Endothelial cell of umbilical vein (primary cell): ENCODE results near the gene RNPEPL1. TPM values are rescaled to one million over a fixed set of nuclear protein-coding genes. Genes with fewer than 3 reads are reported as not detected.
A peak's percentile ranks its signal among the peaks of the same experiment; 100 is the strongest.

ENCODE experiments used
- BruUV-seq: library from RNA; stranded (reverse); fragments of 400-500 nt; replicated peaks from 2 replicates; lab custom pipeline; 2021; lab: Mats Ljungman, UMichigan
- CTCF ChIA-PET: fragments of 300-600, 350-600 bp; sonication (Branson Sonifier 250); formaldehyde crosslinking; loops from one replicate; lab custom pipeline; 2021; ENCODE audit warnings: antibody characterized with exemption, inconsistent platforms; lab: Charles Lee
- POLR2A ChIA-PET: fragments of 300-600, 350-600 bp; sonication (Branson Sonifier 250); formaldehyde crosslinking; loops from one replicate; lab custom pipeline; 2021; ENCODE audit warnings: antibody characterized with exemption, inconsistent platforms; lab: Charles Lee
- DNase-seq: peaks from one replicate; pipeline ENCODE4 v3.0.0-alpha.2; 2011; ENCODE audit warnings: low read depth, low spot score
- FAIRE-seq: peaks from 2 replicates; lab custom pipeline; 2011; peaks lifted over from hg19 to GRCh38; lab: Jason Lieb, UNC
- H2AFZ ChIP-seq: 2 replicates; pipeline ENCODE4 v1.6.0; 2012; ENCODE audit warnings: low read depth, low read length, control low read depth, inconsistent platforms
- H3K27ac ChIP-seq: 2 replicates; pipeline ENCODE4 v1.5.1; 2011; ENCODE audit warnings: low read depth, mild to moderate bottlenecking, control low read depth, low read length, moderate library complexity; ENCODE audit not compliant: insufficient read depth
- H3K27me3 ChIP-seq, 2 experiments: 2 replicates each; pipeline versions ENCODE4 v1.6.0 to v1.6.1; 2011; ENCODE audit warnings: low read length in 2 of 2, mixed read lengths in 1 of 2; ENCODE audit not compliant: control insufficient read depth in 2 of 2, insufficient read depth in 2 of 2
- H3K36me3 ChIP-seq, 2 experiments: 2 replicates in 1 of 2; 3 replicates in 1 of 2; pipeline ENCODE4 v1.5.1; 2011; ENCODE audit warnings: low read length in 2 of 2, mild to moderate bottlenecking in 1 of 2, moderate library complexity in 1 of 2; ENCODE audit not compliant: control insufficient read depth in 2 of 2, insufficient read depth in 2 of 2; ENCODE audit errors: extremely low read depth in 1 of 2
- H3K4me1 ChIP-seq: 3 replicates; pipeline ENCODE4 v1.5.1; 2011; ENCODE audit warnings: mild to moderate bottlenecking, low read length; ENCODE audit not compliant: control insufficient read depth, insufficient read depth; ENCODE audit errors: extremely low read depth
- H3K4me2 ChIP-seq: 2 replicates; pipeline ENCODE4 v1.6.1; 2011; ENCODE audit warnings: low read length, control low read depth, mixed read lengths; ENCODE audit not compliant: insufficient read depth
- H3K4me3 ChIP-seq, 3 experiments: fragments of 200-600 bp in 1 of 3; sonication (generic), shearing (Covaris generic) in 1 of 3; replicated peaks in 1 of 3; 2 replicates each; pipeline ENCODE4 v1.5.1; 2011 to 2016; ENCODE audit warnings: control low read depth in 3 of 3, low read length in 3 of 3, mild to moderate bottlenecking in 2 of 3, inconsistent platforms in 1 of 3, low read depth in 1 of 3, moderate library complexity in 1 of 3; ENCODE audit not compliant: insufficient read depth in 1 of 3
- H3K79me2 ChIP-seq: 2 replicates; pipeline ENCODE4 v1.6.0; 2012; ENCODE audit warnings: low read length, inconsistent platforms; ENCODE audit not compliant: control insufficient read depth, insufficient read depth
- H3K9ac ChIP-seq: replicated peaks from 2 replicates; pipeline ENCODE3; 2011; ENCODE audit warnings: low read length, control low read depth; ENCODE audit not compliant: insufficient read depth; ENCODE audit errors: extremely low read depth
- H3K9me1 ChIP-seq: replicated peaks from 3 replicates; pipeline ENCODE4 v1.6.0; 2011; ENCODE audit warnings: mild to moderate bottlenecking, low read length; ENCODE audit not compliant: control insufficient read depth, insufficient read depth; ENCODE audit errors: extremely low read depth
- H3K9me3 ChIP-seq: replicated peaks from 2 replicates; pipeline ENCODE4 v1.5.1; 2012; ENCODE audit warnings: low read length, inconsistent platforms; ENCODE audit not compliant: control insufficient read depth, insufficient read depth
- H4K20me1 ChIP-seq: replicated peaks from 2 replicates; pipeline ENCODE3; 2011; ENCODE audit warnings: mild to moderate bottlenecking, low read length; ENCODE audit not compliant: control insufficient read depth, insufficient read depth; ENCODE audit errors: extremely low read depth
- MYC ChIP-seq: IDR thresholded peaks from one replicate; pipeline ENCODE4 v1.6.1; 2011; ENCODE audit warnings: mild to moderate bottlenecking, low read depth, low read length
- POLR2AphosphoS5 ChIP-seq: IDR thresholded peaks from 2 replicates; pipeline ENCODE4 v1.6.1; 2012; ENCODE audit warnings: low read depth, mild to moderate bottlenecking, control low read depth, low read length, moderate library complexity; ENCODE audit not compliant: insufficient read depth
- dilution Hi-C: fragments of 300-500 bp; cut with MboI; formaldehyde crosslinking; loops from one replicate; pipeline ENCODE4 v1.15.0; 2019; ENCODE audit warnings: low sequenced_read_pairs; ENCODE audit not compliant: extremely low pct_ligation_motif_present
- intact Hi-C: fragments of 100-400 bp; cut with micrococcal nuclease; formaldehyde crosslinking; loops from one replicate; pipeline ENCODE4 v1.10.0; 2022
- polyA plus RNA-seq, 4 experiments: library from polyadenylated mRNA; depleted of rRNA in 3 of 4; stranded (reverse) in 3 of 4; unstranded in 1 of 4; fragments of >200 nt; gene quantifications; 2 replicates each; pipeline versions ENCODE4 v1.2.1 to v1.2.3, GENCODE V29; 2011 to 2012; ENCODE audit warnings: missing spikeins in 1 of 4
- total RNA-seq: library from RNA; stranded (reverse); gene quantifications from 2 replicates; pipeline ENCODE4 v1.2.3, GENCODE V29; 2021
- TF ChIP-seq, protein P1 (sequence below), 2 donors: IDR thresholded peaks; 1 replicate in 1 of 2; 2 replicates in 1 of 2; pipeline ENCODE4 v1.5.1; 2011; ENCODE audit warnings: low read length in 2 of 2, mild to moderate bottlenecking in 2 of 2, moderate library complexity in 2 of 2, control low read depth in 1 of 2, inconsistent platforms in 1 of 2, low read depth in 1 of 2; ENCODE audit not compliant: insufficient read depth in 1 of 2; ENCODE audit errors: extremely low read depth in 1 of 2
- TF ChIP-seq, protein P2 (sequence below): IDR thresholded peaks from 2 replicates; pipeline ENCODE4 v1.6.1; 2011; ENCODE audit not compliant: insufficient read depth, insufficient read length

Gene RNPEPL1
- total and polyA plus RNA-seq, 2 donors (not counting 3 experiments of a cell fraction or from before 2014, with no cell fraction given) = 35.8 to 67.1 TPM

DNA sequence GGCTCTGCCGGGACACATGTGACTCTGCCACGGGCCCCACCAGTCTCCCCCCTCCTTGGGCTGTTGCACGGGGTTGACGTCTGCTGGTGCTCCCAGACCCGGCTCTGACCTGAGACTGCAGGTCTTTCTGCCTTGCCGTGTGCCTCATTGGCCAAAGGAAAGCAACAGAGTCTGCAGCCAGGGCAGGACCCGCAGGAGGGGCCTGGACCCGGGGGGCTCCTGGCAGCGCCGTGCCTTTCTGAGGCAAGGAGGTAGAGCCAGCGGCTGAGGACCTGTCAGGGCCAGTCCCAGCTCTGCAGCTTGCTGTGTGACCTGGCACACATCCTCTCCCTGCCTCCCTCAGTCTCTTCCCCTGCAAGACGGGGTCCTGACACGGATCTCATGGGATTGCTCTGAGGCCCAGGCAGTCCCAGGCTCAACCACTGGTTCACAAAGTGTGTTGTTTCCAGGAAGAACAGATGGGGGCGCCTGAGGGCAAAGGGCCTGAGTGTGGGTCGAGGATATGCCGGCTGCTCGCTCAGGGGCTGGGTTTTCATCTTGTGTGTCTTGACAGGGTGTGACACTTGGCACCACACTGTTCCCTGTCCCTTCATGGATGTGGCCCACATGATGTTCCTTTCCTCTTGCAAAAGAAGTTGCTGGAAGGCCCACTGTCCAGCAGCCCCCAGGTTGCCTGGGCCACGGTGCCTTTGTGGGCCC, 27.2 kb downstream of the RNPEPL1 start:
- Histone ChIP-seq H2AFZ (no peak overlapping the region), H3K79me2 (peaks cover 8% of the 10 kb centered on the region), H3K4me2 (no peak overlapping the region), H3K27ac (no peak overlapping the region), H3K4me3 (no peak overlapping the region), H3K36me3 (peaks cover 2 to 25% of the 10 kb centered on the region in 2 experiments), H3K27me3 (no peaks in the 10 kb centered on the region), H3K9ac (no peak overlapping the region), H3K4me1 (no peaks in the 10 kb centered on the region), H4K20me1 (no peaks in the 10 kb centered on the region), H3K9me3 (no peaks in the 10 kb centered on the region), H3K9me1 (no peaks in the 10 kb centered on the region)
- dilution Hi-C loops (no loop called here), intact Hi-C loops (no loop called here)
- no peak for DNase-seq
- TF ChIP-seq MYC = no peak
- TF ChIP-seq, protein P1, sequence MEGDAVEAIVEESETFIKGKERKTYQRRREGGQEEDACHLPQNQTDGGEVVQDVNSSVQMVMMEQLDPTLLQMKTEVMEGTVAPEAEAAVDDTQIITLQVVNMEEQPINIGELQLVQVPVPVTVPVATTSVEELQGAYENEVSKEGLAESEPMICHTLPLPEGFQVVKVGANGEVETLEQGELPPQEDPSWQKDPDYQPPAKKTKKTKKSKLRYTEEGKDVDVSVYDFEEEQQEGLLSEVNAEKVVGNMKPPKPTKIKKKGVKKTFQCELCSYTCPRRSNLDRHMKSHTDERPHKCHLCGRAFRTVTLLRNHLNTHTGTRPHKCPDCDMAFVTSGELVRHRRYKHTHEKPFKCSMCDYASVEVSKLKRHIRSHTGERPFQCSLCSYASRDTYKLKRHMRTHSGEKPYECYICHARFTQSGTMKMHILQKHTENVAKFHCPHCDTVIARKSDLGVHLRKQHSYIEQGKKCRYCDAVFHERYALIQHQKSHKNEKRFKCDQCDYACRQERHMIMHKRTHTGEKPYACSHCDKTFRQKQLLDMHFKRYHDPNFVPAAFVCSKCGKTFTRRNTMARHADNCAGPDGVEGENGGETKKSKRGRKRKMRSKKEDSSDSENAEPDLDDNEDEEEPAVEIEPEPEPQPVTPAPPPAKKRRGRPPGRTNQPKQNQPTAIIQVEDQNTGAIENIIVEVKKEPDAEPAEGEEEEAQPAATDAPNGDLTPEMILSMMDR (IDR thresholded peaks at IDR 0.05; ENCODE audit: extremely low read depth in 1 of 2, insufficient read depth in 1 of 2, low read depth in 1 of 2, low read length in 2 of 2) = peak; percentile 10 to 31
- ChIA-PET CTCF (interaction anchor here (2.0 kb wide), 1 partner anchor 9 kb away, joined by 5 read pairs; the partner anchor contains the start of gene CAPN10), POLR2A (no interaction called here)
- BruUV-seq = no TSS peak
- no peak for FAIRE-seq

DNA sequence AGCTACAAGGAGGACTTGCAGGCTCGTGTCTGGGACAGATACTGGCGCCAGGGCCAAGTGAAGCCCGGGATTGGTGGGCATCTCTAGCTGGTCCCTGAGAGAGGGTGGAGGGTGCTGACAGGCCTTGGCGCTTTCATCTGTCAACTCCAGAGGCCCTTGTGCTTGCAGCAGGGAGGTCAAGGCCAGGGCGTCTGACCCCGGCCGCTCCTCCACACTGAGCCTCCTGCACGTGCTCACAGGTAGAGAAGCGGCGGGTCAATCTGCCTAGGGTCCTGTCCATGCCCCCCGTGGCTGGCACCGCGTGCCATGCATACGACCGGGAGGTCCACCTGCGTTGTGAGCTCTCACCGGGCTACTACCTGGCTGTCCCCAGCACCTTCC, 27.8 kb downstream of the RNPEPL1 start:
- POLR2A ChIA-PET = no interaction called here
- H3K4me3 ChIP-seq = no peak overlapping the region
- no peak overlapping the region for H3K27ac ChIP-seq
- no peaks in the 10 kb centered on the region for H3K9me3 ChIP-seq
- peaks cover 6% of the 10 kb centered on the region for H3K79me2 ChIP-seq
- FAIRE-seq = no peak
- TF ChIP-seq, protein P2, sequence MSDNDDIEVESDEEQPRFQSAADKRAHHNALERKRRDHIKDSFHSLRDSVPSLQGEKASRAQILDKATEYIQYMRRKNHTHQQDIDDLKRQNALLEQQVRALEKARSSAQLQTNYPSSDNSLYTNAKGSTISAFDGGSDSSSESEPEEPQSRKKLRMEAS = no peak
- TF ChIP-seq POLR2AphosphoS5 = no peak
- DNase-seq = no peak
- H3K4me1 ChIP-seq = no peaks in the 10 kb centered on the region
- peaks cover 2 to 21% of the 10 kb centered on the region in 2 experiments for H3K36me3 ChIP-seq
- no TSS peak for BruUV-seq
- no peak overlapping the region for H2AFZ ChIP-seq
- no peak overlapping the region for H3K4me2 ChIP-seq
- H3K27me3 ChIP-seq = no peaks in the 10 kb centered on the region
- CTCF ChIA-PET = interaction anchor here (2.0 kb wide), 1 partner anchor 10 kb away, joined by 5 read pairs; the partner anchor contains the start of gene CAPN10
- no peaks in the 10 kb centered on the region for H4K20me1 ChIP-seq
- no peaks in the 10 kb centered on the region for H3K9me1 ChIP-seq
- intact Hi-C loops (no loop called here), dilution Hi-C loops (no loop called here)
- H3K9ac ChIP-seq = no peak overlapping the region
